ENCODE results near the gene ADAMTS17. TPM values are rescaled to one million over a fixed set of nuclear protein-coding genes. Genes with fewer than 3 reads are reported as not detected.
A peak's percentile ranks its signal among the peaks of the same experiment; 100 is the strongest.

Gene ADAMTS17
- total and polyA plus RNA-seq, 9 of the 15 experiments (the other 6 are each of a cell fraction or from before 2014, with no cell fraction given) = 0.01 to 0.14 (median 0.07) TPM; not detected in 6

- DNase-seq (ENCODE audit: extremely low read depth in 1 of 4, low spot score in 3 of 4) = no peak
These were observed 325.1 kb downstream of the ADAMTS17 start for GRCh38 chr15:100016632-100017031.

More at GRCh38 chr15:100016632-100017031, 325.1 kb downstream of the ADAMTS17 start:
- in situ Hi-C loops (cut with MboI) = no loop called here
- H3K9me1 ChIP-seq (ENCODE audit: control insufficient read depth, insufficient read depth, low read length) = no peaks in the 10 kb centered on the region
- H3K4me3 ChIP-seq = no peak overlapping the region
- no peak overlapping the region for H3K27ac ChIP-seq (ENCODE audit: extremely low read depth, low read depth, low read length)
- ATAC-seq = no peak
- H3K4me1 ChIP-seq (replicated peaks in 1 of 2; ENCODE audit: control insufficient read depth in 2 of 2, insufficient read depth in 2 of 2, low read length in 2 of 2) = no peaks in the 10 kb centered on the region
- H4K20me1 ChIP-seq (replicated peaks; ENCODE audit: control insufficient read depth, insufficient read depth, low read length) = no peaks in the 10 kb centered on the region
- H3K9ac ChIP-seq (ENCODE audit: insufficient read depth in 1 of 2, low read depth in 2 of 2, low read length in 2 of 2) = no peak overlapping the region
- no peaks in the 10 kb centered on the region for H3K79me2 ChIP-seq (ENCODE audit: control insufficient read depth, insufficient read depth, low read length)
- POLR2A ChIA-PET = no interaction called here
- TF ChIP-seq MXI1 (IDR thresholded peaks at IDR 0.05; ENCODE audit: low read depth, low read length) (no peak), NFIC (IDR thresholded peaks at IDR 0.05) (peak; percentile 46; the same call in 1 of the 2 replicates), MTA1 (IDR thresholded peaks at IDR 0.05; ENCODE audit: borderline replicate concordance) (no peak), SMARCC2 (IDR thresholded peaks at IDR 0.05; ENCODE audit: low read depth) (no peak), ZBTB40 (IDR thresholded peaks at IDR 0.05) (no peak), ZBTB40 (CRISPR knock-in tag; IDR thresholded peaks at IDR 0.05) (no peak)
- no peaks in the 10 kb centered on the region for H3K36me3 ChIP-seq (ENCODE audit: control insufficient read depth, insufficient read depth, low read length)
- WGBS (ENCODE audit: insufficient coverage, low coverage, missing lambda C conversion rate) = 2% methylated on average over 3 of the region's 3 CpGs
- no peak overlapping the region for H2AFZ ChIP-seq (ENCODE audit: low read depth, low read length)
- BruUV-seq (replicated peaks) = no TSS peak
- H3K27me3 ChIP-seq (ENCODE audit: control insufficient read depth in 2 of 2, insufficient read depth in 2 of 2, low read length in 2 of 2) = no peaks in the 10 kb centered on the region; a peak in 1 of 5 replicates
- intact Hi-C loops (cut with micrococcal nuclease) = no loop called here
- CTCF ChIA-PET (ENCODE audit: low intra/inter-chr PET ratio) = no interaction called here
- H3K9me3 ChIP-seq (replicated peaks; ENCODE audit: control insufficient read depth, insufficient read depth, low read depth, low read length) = no peaks in the 10 kb centered on the region
- no peak overlapping the region for H3K4me2 ChIP-seq (ENCODE audit: insufficient read depth, low read length)
- FAIRE-seq = no peak
